Cardiac ventricle fibroblast (primary cell): ENCODE measurements around the gene TAGLN2. TPM values are rescaled to one million over a fixed set of nuclear protein-coding genes. Genes with fewer than 3 reads are reported as not detected.

ENCODE experiments used
- total RNA-seq: library from RNA; depleted of rRNA; stranded (reverse); fragments of >200 nt; gene quantifications from 2 replicates; pipeline ENCODE4 v1.2.3, GENCODE V29; 2015

TAGLN2 gene
- 285 and 303 TPM in 2 replicates for total RNA-seq

DNA sequence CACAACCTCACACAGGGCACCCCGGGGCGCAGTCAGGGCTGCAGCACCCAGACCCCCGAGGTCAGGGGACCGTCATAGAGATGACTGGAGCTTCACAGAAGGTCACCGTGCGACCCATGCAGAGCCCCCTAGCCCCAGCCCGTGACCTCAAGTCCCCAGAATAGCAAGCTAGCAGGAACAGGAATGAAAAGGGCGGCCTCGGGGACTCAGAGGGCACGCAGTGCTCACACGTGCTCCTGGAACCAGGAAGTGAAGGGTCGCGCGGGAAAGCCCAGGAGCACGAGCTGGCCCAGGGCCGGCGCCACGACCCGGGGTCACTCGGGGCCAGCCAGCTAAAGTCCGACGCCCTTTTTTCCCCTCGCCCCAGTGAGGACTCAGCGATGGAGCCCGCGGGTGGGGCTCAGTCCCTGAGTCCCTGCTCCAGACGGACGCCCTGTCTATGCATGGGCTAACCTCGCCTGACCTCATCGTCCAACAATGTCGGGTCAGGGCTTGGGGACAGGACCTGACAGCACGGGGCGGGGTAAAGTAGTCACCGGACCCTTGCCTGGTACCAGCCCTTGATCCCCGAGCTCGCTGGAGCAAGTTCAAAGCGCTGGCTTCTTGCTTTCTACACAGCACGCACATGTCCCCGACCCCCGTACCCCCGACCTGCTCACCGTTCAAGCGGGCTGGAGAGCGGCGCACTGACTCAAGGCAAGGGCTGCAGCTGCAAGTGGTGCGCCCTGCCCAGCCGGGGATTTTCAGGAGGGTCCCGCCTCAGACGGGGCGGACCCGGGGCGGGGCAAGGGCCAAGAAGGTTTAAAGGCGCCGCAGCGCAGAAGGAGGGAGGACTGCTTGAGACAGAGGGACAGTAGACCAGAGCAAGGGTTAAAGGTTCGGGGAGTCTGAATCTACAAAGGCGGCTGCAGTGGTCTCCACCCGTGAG lies at the start of gene TAGLN2:
TSS of gene TAGLN2 (minus strand) at position 717 of the 928 bp plus-strand sequence. CDS start 4,998 bp downstream, outside the sequence.

DNA sequence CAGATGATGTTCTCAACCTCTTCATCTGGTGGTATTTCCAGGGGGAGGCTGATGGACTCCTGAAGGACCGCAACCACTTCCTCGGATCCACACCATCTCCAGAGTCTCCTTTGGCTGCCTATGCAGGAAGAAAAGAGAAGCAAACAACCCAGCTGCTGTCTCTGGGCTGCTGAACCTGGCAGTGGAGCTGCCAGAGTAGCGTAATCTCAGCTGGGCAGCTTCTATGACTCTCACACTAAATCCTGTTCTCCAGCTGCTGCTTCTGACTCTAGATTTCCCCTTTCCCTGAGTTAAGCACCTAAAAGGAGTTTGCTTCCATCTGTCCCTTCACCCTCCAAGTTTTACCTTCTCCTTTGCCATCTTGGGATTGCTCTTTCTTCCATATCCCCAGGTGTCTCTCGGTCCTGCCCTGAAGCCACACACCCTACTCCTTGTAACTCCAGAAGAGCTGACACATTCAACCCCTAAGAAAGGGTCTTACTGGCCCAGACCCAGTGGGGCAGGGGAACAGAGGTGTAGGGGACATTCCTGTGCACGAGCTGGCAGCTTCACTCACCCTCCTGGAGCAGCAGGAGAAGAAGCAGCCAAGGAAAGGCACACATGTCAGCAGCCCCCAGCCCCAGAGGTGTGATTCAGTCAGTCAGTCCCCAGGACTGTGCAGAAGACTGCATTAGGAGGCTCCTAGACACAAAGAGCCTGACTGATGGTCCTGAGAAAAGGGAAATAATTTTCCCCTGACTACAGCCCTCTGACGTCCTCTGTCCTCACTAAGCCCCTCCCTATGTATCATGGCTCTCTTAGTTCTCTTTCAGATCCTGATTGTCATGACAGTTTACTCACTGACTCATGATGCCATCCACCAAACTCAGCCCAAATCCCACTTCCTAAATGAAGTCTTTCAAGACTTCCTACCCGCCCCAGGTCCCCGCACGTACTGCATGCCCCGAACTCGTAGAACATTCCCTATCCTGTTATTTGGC lies 28.5 kb upstream of the TAGLN2 start, which contains the start of gene SLAMF9:
TSS of gene SLAMF9 (minus strand) at position 702 of the 980 bp plus-strand sequence. CDS start at position 602, 100 bp downstream.

DNA sequence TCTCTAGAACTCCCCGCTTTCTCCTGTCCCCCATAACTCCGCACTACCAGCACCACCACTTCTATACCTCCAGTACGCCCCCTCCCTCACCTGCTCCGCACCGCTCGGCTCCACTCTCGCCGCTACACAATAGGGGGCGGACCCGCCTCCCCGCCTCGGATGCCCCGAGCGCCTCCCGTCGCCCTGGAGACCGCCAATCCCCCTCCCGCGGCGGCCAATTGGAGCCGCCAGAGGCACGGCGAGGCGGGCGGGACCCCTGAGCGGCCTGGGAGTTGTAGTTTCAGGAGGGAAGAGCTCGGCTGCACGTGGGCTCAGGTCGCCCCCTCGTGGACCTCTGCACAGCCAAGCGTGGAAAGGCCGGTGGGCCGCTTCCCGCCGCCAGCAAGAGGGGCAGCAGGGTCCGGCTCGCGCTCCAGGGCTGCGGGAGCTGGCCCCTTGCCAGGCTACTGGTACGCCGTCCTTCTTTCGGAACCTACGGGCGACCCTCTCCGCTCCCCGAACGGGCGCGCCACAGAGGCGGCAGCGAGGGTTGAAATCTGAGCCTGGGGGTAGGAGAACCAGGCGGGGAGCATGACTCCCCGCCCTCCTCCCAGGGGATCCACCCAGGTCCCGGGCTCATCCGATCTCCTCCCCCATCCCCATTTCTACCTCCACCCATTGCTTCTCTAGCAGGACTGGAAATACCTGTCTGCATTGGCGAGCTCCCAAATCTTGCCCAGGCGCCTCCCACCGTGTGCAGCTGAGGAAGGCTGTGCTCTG lies 20.4 kb upstream of the TAGLN2 start, which contains the start of gene IGSF9:
TSS of gene IGSF9 (minus strand) at position 131 of the 759 bp plus-strand sequence. CDS start 2,159 bp downstream, outside the sequence.

DNA sequence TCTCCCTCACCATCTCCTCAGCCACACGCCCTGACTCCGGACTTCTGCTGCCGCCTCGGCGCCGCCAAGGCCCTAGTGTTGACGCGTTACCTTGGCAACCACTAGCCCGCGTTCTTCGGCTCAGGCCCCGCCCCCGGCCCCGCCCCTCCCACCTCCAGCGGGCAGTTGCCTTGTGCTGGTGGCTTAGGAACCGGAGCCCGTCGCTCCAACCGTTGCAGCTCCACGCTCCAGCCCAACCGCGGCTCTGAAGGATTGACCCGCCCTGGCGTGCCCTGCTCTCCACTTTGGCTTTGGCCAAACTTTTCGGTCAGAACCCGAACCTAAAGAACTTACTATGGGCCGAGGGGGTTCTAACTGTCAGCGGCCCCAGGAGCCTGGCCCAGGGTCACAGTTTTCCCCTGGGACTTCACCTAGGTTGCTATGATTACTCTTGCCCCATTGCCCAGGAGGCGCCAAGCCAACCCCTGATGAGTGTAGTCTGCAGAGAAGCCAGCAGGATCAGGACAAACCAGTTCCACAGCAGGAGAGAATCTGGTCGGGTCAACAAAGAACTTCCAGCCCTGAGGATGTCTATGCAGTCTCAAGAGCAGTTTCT lies 25.1 kb downstream of the TAGLN2 start, which contains the start of gene CFAP45:
TSS of gene CFAP45 (minus strand) at position 80 of the 595 bp plus-strand sequence. CDS start at position 13, 67 bp downstream.

Other genes starting within 250 kb of the TAGLN2 start
- 0.12 TPM in 1 of 2 replicates, not detected in the other for gene CRP, start 210.9 kb downstream of the TAGLN2 start, total RNA-seq
- 120 and 140 TPM in 2 replicates for gene DUSP23, start 144.5 kb downstream of the TAGLN2 start, total RNA-seq
- gene FCRL6, start 123.1 kb downstream of the TAGLN2 start, total RNA-seq: not detected in 2 replicates
- not detected in 2 replicates for gene SLAMF8, start 98.6 kb downstream of the TAGLN2 start, total RNA-seq
- not detected in 2 replicates for gene VSIG8, start 62.9 kb downstream of the TAGLN2 start, total RNA-seq
- not detected in 2 replicates for gene CFAP45, start 25.3 kb downstream of the TAGLN2 start, total RNA-seq
- not detected in 2 replicates for gene IGSF9, start 20.1 kb upstream of the TAGLN2 start, total RNA-seq
- gene SLAMF9, start 28.7 kb upstream of the TAGLN2 start, total RNA-seq: not detected in 2 replicates
- 2.3 and 4.0 TPM in 2 replicates for gene PIGM, start 106.5 kb upstream of the TAGLN2 start, total RNA-seq
- gene KCNJ10, start 144.7 kb upstream of the TAGLN2 start, total RNA-seq: not detected in 2 replicates
- not detected in 2 replicates for gene KCNJ9, start 156.0 kb upstream of the TAGLN2 start, total RNA-seq
- 10.4 and 11.4 TPM in 2 replicates for gene IGSF8, start 173.1 kb upstream of the TAGLN2 start, total RNA-seq
- 1.4 and 1.8 TPM in 2 replicates for gene ATP1A2, start 190.3 kb upstream of the TAGLN2 start, total RNA-seq
- not detected in 2 replicates for gene ATP1A4, start 226.1 kb upstream of the TAGLN2 start, total RNA-seq